GM12878 (cell line): Measurements from ENCODE around the gene WWOX. TPM values are rescaled to one million over a fixed set of nuclear protein-coding genes. Genes with fewer than 3 reads are reported as not detected.
A peak's percentile ranks its signal among the peaks of the same experiment; 100 is the strongest.

Experiments
- ATF3 ChIP-seq: IDR thresholded peaks from 2 replicates; pipeline ENCODE4 v1.6.1; 2011; ENCODE audit warnings: low read depth, mild to moderate bottlenecking, low read length, moderate library complexity, borderline replicate concordance; ENCODE audit errors: extremely low read depth
- BHLHE40 ChIP-seq, 2 experiments: fragments of 450-650 bp in 1 of 2; IDR thresholded peaks; 2 replicates each; pipeline ENCODE4 v1.6.1; 2011 to 2017; ENCODE audit warnings: low read depth in 2 of 2, borderline replicate concordance in 1 of 2, improper control_type of control experiment in 1 of 2, low read length in 1 of 2, mild to moderate bottlenecking in 1 of 2
- CBX3 ChIP-seq: fragments of 200-600 bp; sonication (generic); IDR thresholded peaks from 2 replicates; pipeline ENCODE4 v1.6.1; 2016; ENCODE audit warnings: low read depth, borderline replicate concordance
- CHD4 ChIP-seq: fragments of 200-600 bp; sonication (generic); IDR thresholded peaks from 2 replicates; pipeline ENCODE4 v1.6.1; 2016; ENCODE audit warnings: mild to moderate bottlenecking
- E2F8 ChIP-seq: fragments of 450-650 bp; IDR thresholded peaks from 2 replicates; pipeline ENCODE4 v1.6.1; 2018; ENCODE audit warnings: mild to moderate bottlenecking, low read depth, moderate library complexity; ENCODE audit not compliant: partially characterized antibody
- EED ChIP-seq: sonication (generic); IDR thresholded peaks from 2 replicates; pipeline ENCODE4 v1.6.1; 2016; ENCODE audit warnings: antibody characterized with exemption, low read depth
- FOS ChIP-seq: IDR thresholded peaks from 3 replicates; pipeline ENCODE4 v1.6.1; 2011; ENCODE audit warnings: borderline replicate concordance; ENCODE audit not compliant: insufficient read length; ENCODE audit errors: extremely low read depth
- FOXK2 ChIP-seq: fragments of 450-650 bp; IDR thresholded peaks from 2 replicates; pipeline ENCODE4 v1.6.1; 2017; ENCODE audit warnings: mild to moderate bottlenecking, moderate library complexity
- FOXM1 ChIP-seq: IDR thresholded peaks from 2 replicates; pipeline ENCODE4 v1.6.1; 2012; ENCODE audit warnings: low read depth, mild to moderate bottlenecking, inconsistent platforms, low read length, moderate library complexity
- HDAC6 ChIP-seq: fragments of 200-600 bp; sonication (generic); IDR thresholded peaks from one replicate; pipeline ENCODE4 v1.8.0; 2017; ENCODE audit warnings: antibody characterized with exemption; ENCODE audit not compliant: unreplicated experiment
- HSF1 ChIP-seq: fragments of 150-350 bp; IDR thresholded peaks from 2 replicates; pipeline ENCODE4 v1.6.1; 2014; ENCODE audit warnings: mild to moderate bottlenecking, low read depth, low read length
- MEF2B ChIP-seq: fragments of 450-650 bp; IDR thresholded peaks from 2 replicates; pipeline ENCODE4 v1.6.1; 2018; ENCODE audit warnings: mild to moderate bottlenecking, moderate library complexity; ENCODE audit not compliant: partially characterized antibody, poor library complexity, severe bottlenecking
- NFXL1 ChIP-seq: fragments of 450-650 bp; IDR thresholded peaks from 2 replicates; pipeline ENCODE4 v1.6.1; 2017; ENCODE audit warnings: antibody characterized with exemption, mild to moderate bottlenecking, borderline replicate concordance
- NR2C2 ChIP-seq: IDR thresholded peaks from 2 replicates; pipeline ENCODE4 v1.6.1; 2011; ENCODE audit warnings: borderline replicate concordance, low read depth; ENCODE audit not compliant: control insufficient read depth, insufficient read length
- NR2F1 ChIP-seq: fragments of 450-650 bp; conservative IDR thresholded peaks from 2 replicates; pipeline ENCODE4 v1.6.1; 2017; ENCODE audit warnings: mild to moderate bottlenecking
- RAD51 ChIP-seq: fragments of 450-650 bp; IDR thresholded peaks from 2 replicates; pipeline ENCODE4 v1.6.1; 2016; ENCODE audit warnings: moderate library complexity, mild to moderate bottlenecking, inconsistent platforms
- SMARCA5 ChIP-seq: fragments of 450-650 bp; IDR thresholded peaks from 2 replicates; pipeline ENCODE4 v1.6.1; 2017; ENCODE audit warnings: mild to moderate bottlenecking
- SP1 ChIP-seq: IDR thresholded peaks from one replicate; pipeline ENCODE4 v1.6.1; 2011; ENCODE audit warnings: low read depth, low read length
- STAT3 ChIP-seq: IDR thresholded peaks from 2 replicates; pipeline ENCODE4 v1.6.1; 2011; ENCODE audit warnings: low read depth, low read length, improper control_type of control experiment
- ZBED1 ChIP-seq: IDR thresholded peaks from 2 replicates; pipeline ENCODE4 v1.6.1; 2016; ENCODE audit warnings: borderline replicate concordance
- polyA plus RNA-seq, 11 experiments: library from polyadenylated mRNA; depleted of rRNA in 4 of 11; unstranded in 6 of 11; stranded (reverse) in 5 of 11; fragments of >200 nt; fragmentation: Nextera tagmentation in 4 of 11; fragmentation: Illumina TruSeq in 1 of 11; extraction: Ambion mirVana in 4 of 11; extraction: Trizol in 1 of 11; gene quantifications; 1 replicate in 1 of 11; 2 replicates in 10 of 11; pipeline versions ENCODE4 v1.2.1 to v1.2.3, GENCODE V29; 2011 to 2016; ENCODE audit warnings: inconsistent platforms in 2 of 11, missing spikeins in 2 of 11, low read depth in 1 of 11
- total RNA-seq, 4 experiments: library from RNA; depleted of rRNA in 3 of 4; stranded (reverse); fragments of >200 nt in 3 of 4; fragmentation: Illumina TruSeq in 1 of 4; extraction: Trizol in 1 of 4; gene quantifications; 2 replicates each; pipeline versions ENCODE4 v1.2.1 to v1.2.3, GENCODE V29; 2013 to 2021
- TF ChIP-seq, protein P1 (sequence below): fragments of 450-650 bp; conservative IDR thresholded peaks from 2 replicates; pipeline ENCODE4 v1.6.1; 2017; ENCODE audit warnings: mild to moderate bottlenecking, moderate library complexity

WWOX gene
- total and polyA plus RNA-seq, 10 of the 15 experiments (the other 5 are each of a cell fraction or from before 2014, with no cell fraction given), result 2.8 to 24.4 (median 17.8) TPM

DNA sequence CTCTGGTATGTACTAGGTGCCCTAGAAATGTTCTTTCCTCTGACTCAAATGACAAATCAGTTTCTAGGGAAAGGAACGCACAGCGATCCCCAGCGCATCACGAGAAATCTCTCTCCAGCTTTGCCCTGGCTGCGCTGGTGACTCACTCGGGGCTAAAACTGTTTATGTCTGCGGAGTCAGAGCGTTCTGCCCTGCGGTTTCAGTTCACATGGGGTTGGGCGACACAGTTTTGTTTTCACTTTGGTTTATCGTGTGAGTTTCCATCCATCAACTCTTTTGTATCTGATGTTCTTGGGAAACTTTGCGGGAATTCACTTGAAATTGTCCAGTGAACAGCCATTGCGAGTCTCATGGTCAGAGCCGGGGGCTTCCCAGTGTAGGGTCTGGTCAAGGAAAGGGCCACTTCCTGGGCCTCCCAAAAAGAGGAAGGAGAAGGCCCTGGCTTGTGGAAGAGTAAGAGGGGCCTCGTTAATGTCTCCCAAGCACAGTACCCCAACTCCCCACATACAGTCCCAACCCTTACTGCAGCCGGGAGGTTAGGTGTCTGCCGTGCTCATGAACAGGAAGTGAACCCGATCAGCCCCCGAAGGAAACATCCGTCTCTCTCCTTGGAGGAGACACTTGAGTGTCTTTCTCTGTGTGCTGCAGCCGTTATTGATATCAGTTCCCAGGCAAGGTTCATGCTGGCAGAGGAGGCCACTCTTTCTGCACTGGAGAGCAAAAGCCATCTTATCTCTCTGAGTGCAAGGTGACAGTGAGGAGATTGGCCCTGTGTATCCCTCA lies 643.2 kb downstream of the WWOX start (continued):
- TF ChIP-seq FOS (no peak), E2F8 (no peak), MEF2B (peak; percentile 57), STAT3 (no peak), ZBED1 (peak; percentile 44; the same call in 1 of the 2 replicates), HDAC6 (no peak), BHLHE40 (IDR thresholded peaks at IDR 0.05; ENCODE audit: borderline replicate concordance in 1 of 2, low read depth in 2 of 2, low read length in 1 of 2) (peak; percentile 21 to 54; a peak in 2 of 4 replicates), SMARCA5 (no peak), HSF1 (no peak), NR2C2 (no peak), ATF3 (no peak), EED (peak; percentile 79; the same call in 1 of the 2 replicates), RAD51 (no peak), FOXK2 (no peak), FOXM1 (peak; percentile 46; the same call in 1 of the 2 replicates), CHD4 (no peak), SP1 (peak; percentile 19), CBX3 (no peak), NR2F1 (peak; percentile 32; the same call in 1 of the 2 replicates), NFXL1 (no peak)
- TF ChIP-seq, protein P1, sequence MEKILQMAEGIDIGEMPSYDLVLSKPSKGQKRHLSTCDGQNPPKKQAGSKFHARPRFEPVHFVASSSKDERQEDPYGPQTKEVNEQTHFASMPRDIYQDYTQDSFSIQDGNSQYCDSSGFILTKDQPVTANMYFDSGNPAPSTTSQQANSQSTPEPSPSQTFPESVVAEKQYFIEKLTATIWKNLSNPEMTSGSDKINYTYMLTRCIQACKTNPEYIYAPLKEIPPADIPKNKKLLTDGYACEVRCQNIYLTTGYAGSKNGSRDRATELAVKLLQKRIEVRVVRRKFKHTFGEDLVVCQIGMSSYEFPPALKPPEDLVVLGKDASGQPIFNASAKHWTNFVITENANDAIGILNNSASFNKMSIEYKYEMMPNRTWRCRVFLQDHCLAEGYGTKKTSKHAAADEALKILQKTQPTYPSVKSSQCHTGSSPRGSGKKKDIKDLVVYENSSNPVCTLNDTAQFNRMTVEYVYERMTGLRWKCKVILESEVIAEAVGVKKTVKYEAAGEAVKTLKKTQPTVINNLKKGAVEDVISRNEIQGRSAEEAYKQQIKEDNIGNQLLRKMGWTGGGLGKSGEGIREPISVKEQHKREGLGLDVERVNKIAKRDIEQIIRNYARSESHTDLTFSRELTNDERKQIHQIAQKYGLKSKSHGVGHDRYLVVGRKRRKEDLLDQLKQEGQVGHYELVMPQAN, result no peak
